ENCODE results near the gene RNF149.
"Not testable (repeated sequence)": the region's sequence is repeated elsewhere in the genome, so short reads cannot be mapped to it uniquely, and the experiment has no call there.

Gene RNF149

DNA sequence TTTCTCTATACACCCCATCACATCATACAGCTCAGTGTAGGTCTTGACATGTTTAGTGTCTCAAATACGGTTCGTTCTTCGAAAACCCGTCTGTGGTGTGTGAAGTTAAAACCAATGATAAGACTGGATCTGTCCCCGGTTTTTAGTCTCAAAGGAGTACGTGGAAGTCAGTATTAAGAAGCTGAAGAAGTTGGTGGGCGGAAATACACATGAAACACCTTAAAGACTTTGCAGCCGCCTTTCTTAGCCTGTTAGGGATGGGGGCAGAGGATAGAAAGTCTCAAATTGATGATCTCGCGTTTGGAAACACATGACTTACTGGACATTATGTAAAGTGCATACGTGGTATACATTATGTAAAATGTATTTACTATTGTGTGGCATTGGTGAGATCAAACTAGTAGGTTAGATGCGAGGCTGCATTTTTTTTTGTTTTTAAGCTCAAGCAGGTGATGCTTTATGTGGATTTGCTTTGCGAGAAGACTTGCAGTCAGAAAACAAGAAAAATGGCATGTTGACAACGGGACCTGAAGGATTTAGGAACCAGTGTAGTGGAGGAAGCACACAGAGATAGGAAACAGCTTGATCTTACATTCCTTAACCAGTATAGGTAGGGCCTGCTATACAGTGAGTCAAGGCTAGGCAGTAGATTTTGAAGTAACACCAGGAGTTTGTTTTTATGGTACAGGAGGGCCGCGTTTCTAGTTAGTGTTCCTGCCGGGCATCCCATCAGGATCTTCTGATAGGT, 54.6 kb downstream of the RNF149 start:
- DNase-seq (ENCODE audit: low read depth), result no peak

DNA sequence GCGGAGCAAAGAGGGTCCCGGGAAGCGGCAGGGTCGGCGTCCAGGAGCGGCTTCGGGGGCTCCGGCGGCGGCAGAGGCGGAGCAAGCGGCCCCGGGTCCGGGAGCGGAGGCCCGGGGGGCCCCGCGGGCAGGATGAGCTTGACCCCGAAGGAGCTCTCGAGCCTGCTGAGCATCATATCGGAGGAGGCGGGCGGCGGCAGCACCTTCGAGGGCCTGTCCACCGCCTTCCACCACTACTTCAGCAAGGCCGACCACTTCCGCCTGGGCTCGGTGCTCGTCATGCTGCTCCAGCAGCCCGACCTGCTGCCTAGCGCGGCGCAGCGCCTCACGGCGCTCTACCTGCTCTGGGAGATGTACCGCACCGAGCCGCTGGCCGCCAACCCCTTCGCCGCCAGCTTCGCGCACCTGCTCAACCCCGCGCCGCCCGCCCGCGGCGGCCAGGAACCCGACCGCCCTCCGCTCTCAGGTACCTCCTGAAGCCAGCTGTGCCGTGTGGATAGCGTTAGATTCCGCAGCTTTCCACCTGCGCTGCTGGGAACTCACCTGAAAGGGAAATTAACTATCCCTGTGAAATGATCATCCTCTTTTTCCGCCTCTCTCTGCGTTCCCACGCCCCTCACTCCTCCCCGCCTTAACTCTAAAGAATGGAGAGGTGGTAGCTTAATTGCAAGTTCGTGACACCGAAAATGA, 55.3 kb downstream of the RNF149 start:
- DNase-seq (ENCODE audit: low read depth), result peak; percentile 14

DNA sequence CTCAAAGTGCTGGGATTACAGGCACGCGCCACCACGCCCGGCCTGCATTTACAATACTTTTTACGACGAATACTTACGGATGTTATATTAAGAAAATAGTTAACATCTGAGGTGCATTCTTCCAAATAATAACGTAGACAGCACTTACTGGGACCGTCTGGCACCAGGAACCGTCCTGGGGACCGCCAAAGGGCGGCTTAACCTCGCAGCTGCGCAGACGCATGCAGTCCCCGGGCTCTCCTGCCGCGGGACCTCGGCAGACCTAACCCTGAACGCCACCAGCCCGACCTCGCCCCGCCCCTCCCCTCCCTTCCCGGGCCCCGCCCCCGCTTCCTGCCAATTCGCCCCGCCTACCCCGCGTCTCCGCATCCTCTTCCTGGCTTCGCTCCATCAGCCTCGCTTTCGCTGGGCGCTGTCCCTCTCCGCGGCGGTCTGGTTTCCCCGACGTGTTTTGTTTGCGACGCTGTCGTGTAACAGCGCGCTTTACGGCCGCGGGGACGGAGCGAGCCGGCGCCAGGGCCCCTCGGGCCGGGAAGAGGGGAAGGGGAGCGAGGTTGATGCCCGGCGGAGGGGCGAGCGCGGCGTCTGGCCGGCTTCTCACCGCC, 56.0 kb downstream of the RNF149 start, which contains the start of gene CNOT11:
Gene CNOT11 (plus strand): TSS at position 479 of the 605 bp plus-strand sequence. CDS start 79 bp downstream, at position 558.
- peak; percentile 96 for DNase-seq (ENCODE audit: low read depth)

- DNase-seq (ENCODE audit: low read depth), result no peak
These were observed 56.6 kb downstream of the RNF149 start for GRCh38 chr2:101251844-101252407.

DNA sequence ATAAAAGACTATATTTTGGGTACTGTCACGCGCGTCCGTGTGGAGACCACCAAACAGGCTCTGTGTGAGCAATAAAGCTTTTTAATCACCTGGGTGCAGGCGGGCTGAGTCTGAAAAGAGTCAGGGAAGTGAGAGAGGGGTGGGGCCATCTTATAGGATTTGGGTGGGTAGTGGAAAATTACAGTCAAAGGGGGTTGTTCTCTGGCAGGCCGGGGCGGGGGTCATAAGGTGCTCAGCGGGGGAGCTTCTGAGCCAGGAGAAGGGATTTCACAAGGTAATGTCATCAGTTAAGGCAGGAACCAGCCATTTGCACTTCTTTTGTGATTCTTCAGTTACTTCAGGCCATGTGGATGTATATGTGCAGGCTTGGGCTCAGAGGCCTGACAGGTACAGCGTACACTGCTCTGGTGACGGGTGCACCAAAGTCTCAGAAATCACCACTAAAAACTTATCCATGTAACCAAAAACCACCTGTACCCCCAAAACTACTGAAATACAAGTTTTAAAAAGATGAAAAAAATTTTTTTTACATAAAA, 57.2 kb downstream of the RNF149 start:
- not testable (repeated sequence) for DNase-seq (ENCODE audit: low read depth)

DNA sequence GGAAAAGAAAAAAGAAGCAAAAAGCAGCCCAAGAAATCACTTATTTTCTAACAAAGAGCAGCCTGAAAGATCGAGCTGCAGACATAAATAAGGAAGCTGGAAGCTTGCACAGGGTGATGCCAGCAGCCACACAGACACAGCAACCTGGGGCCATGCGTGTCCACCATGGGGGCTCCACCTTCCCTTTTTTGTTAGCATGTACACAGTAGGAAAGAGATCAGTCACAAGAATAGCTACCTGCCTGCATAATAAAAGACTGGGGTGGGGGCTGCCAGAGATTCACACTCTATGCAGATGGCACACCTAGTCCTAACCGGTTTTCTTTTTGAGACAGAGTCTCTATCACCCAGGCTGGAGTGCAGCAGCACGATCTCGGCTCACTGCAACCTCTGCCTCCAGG, 58.7 kb downstream of the RNF149 start:
- DNase-seq (ENCODE audit: low read depth), result no peak

DNA sequence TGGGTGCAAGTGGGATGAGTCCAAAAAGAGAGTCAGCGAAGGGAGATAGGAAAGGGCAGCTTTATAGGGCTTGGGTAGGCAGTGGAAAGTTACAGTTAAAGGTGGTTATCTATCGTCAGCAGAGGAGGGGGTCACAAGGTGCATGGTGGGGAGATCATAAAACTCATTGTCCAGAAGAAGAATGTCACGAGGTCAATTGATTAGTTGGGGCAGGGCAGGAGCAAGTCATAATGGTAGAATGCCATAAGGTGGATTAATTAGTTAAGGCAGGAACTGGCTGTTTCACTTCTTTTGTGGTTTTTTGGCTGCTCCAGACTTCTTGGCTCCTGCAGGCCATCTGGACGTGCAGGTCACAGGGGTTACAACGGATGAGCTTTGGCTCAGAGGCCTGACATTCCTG, 59.7 kb downstream of the RNF149 start:
- not testable (repeated sequence) for DNase-seq (ENCODE audit: low read depth)

GRCh38 chr2:101245468-101245867, 63.0 kb downstream of the RNF149 start:
- DNase-seq (ENCODE audit: low read depth), result not testable (repeated sequence)

GRCh38 chr2:101244899-101245298, 63.6 kb downstream of the RNF149 start:
- not testable (repeated sequence) for DNase-seq (ENCODE audit: low read depth)

- DNase-seq (ENCODE audit: low read depth), result not testable (repeated sequence)
These were observed 64.1 kb downstream of the RNF149 start for GRCh38 chr2:101244373-101244772.

DNA sequence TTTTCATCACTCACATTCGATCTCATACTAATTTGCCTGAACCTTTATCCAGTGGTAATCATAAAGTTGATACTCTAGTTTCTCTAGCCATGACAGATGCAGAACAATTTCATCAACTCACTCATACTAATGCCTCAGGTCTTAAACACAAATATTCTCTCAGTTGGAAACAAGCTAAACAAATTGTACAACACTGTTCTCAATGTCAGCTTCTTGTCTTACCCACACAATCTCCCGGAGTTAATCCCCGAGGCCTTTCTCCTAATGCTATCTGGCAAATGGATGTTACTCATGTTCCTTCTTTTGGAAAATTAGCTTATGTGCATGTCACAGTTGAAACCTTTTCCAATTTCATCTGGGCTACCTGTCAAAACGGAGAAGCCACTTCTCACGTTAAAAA, 67.3 kb downstream of the RNF149 start:
- no peak for DNase-seq (ENCODE audit: low read depth)

DNA sequence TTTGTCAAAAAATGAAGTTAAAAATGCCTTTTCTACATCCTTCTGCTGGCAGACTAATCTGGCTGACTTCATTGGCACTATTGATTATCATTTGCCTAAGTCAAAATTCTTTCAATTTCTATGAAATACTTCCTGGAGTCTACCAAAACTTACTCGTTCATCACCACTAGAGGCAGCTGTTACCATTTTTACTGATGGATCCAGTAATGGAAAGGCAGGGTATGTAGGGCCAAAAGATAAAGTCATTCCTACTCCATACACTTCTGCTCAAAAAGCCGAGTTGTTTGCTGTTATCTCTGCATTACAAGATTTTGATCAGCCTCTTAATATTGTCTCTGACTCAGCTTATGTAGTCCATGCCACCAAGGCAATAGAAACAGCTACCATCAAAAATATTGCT, 67.8 kb downstream of the RNF149 start:
- DNase-seq (ENCODE audit: low read depth), result not testable (repeated sequence)

DNA sequence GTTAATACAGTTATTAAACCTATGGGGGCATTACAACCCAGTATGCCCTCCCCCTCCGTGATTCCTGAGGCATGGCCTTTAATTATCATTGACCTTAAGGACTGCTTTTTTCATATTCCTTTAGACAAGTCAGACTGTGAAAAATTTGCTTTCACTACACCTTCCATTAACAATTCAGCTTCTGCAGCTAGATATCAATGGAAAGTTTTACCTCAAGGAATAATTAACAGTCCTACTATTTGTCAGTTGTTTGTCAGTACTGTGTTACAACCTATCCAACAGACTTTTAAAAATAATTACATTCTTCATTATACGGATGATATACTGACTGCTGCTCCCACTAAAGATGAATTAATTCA, 68.8 kb downstream of the RNF149 start:
- DNase-seq (ENCODE audit: low read depth), result not testable (repeated sequence)

- DNase-seq (ENCODE audit: low read depth), result no peak
These were observed 69.4 kb downstream of the RNF149 start for GRCh38 chr2:101238930-101239759.

DNA sequence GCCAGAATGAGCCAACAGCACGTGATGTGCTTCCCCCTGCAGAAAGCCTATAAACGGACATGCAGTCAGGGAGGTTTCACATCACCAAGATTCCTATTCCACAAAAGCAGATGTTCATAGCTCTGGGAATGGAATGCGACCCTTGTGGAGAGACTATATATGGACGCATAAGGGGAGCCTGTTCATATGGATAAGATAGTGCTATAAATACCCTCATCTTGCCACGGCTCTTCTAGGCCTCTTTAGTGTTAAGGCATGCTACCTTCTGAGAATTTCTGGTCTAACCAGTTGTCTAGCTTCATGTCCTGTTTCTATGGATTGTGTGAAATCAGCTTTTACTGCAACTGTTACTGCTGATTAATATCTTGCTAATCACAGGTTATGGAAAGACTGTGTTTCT, 70.6 kb downstream of the RNF149 start:
- DNase-seq (ENCODE audit: low read depth), result not testable (repeated sequence)

- not testable (repeated sequence) for DNase-seq (ENCODE audit: low read depth)
These were observed 72.5 kb downstream of the RNF149 start for GRCh38 chr2:101235956-101236355.

GRCh38 chr2:101234169-101234938, 74.1 kb downstream of the RNF149 start:
- DNase-seq (ENCODE audit: low read depth), result no peak

DNA sequence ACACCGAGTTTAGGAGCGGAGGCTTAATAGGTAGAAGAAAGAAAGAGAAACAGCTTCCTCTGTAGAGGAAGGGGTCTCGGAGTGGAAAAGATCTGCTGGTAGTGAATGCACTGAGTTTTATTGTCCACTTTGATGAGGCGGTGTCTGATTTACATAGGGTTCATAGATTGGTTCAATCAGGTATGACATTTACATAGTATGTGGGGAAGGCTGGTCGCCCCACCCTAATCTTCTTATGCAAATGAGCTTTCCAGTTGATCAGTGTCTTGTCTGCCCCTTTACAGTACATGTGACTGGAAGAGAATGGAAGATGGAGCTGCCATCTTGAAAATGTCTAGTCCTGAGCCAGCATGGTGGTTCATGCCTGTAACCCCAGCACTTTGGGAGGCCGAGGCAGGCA, 75.7 kb downstream of the RNF149 start:
- no peak for DNase-seq (ENCODE audit: low read depth)

DNA sequence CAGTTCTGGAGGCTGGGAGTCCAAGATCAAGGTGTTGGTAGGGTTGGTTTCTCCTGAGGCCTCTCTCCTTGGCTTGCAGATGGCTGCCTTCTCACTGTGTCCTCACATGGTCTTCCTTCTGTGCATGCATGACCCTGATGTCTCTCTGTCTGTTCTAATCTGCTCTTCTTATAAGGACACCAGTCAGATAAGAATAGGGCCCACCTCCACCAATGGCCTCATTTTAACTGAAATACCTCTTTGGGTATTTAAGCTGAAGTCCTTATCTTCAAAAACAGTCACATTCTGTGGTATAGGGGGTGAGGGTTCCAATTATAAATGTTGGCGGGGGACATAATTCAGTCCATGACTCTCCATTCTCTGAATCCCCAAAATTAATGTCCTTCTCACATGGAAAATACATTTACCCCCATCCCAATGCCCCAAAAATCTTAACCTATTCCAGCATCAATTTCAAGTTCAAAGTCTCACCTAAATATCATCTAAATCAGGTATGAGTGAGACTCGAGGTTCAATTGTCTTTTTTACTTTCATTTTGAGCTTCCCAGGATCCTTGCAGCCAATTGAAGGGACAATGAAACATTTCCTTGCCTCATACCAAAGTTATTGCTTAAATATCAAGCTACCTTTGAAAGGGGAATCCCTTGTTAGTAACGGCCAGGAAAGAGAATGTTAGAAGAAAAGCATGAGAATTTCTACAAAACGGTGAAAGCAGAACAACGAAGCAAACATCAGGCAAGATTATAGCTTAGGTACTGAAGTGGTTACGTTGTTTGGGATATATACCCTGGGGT, 76.4 kb downstream of the RNF149 start:
- no peak for DNase-seq (ENCODE audit: low read depth)

- no peak for DNase-seq (ENCODE audit: low read depth)
These were observed 77.3 kb downstream of the RNF149 start for GRCh38 chr2:101231240-101231639.
